ENCODE measurements around the gene ZMYND15. TPM values are rescaled to one million over a fixed set of nuclear protein-coding genes. Genes with fewer than 3 reads are reported as not detected.

ZMYND15 gene
- 0.19 TPM in 1 of 2 replicates, not detected in the other for total RNA-seq

GRCh38 chr17:4739122-4740024 lies at the start of gene ZMYND15, which contains the start of gene CXCL16:
Gene ZMYND15, plus strand, starts transcription at chr17:4739833. Its CDS starts 716 bp downstream, at chr17:4740549.
Gene CXCL16, minus strand, starts transcription at chr17:4739928. Its CDS starts 589 bp downstream, at chr17:4739339.

GRCh38 chr17:4709794-4710692 lies 29.6 kb upstream of the ZMYND15 start, which contains the start of gene ARRB2:
Gene ARRB2, plus strand, starts transcription at chr17:4710632. Its CDS starts 90 bp downstream, at chr17:4710722.

GRCh38 chr17:4771519-4772234 lies 32.0 kb downstream of the ZMYND15 start, which contains the start of gene TM4SF5:
Gene TM4SF5, plus strand, starts transcription at chr17:4771886. Its CDS starts 37 bp downstream, at chr17:4771923.

GRCh38 chr17:4786106-4786511 lies 46.5 kb downstream of the ZMYND15 start, which contains the start of gene VMO1:
Gene VMO1, minus strand, starts transcription at chr17:4786364. Its CDS starts 12 bp downstream, at chr17:4786352.

GRCh38 chr17:4788807-4789700 lies 49.4 kb downstream of the ZMYND15 start, which contains the start of gene GLTPD2:
Gene GLTPD2, plus strand, starts transcription at chr17:4788964. Its CDS starts 48 bp downstream, at chr17:4789012.

Other genes starting within 250 kb of the ZMYND15 start
- 109 and 135 TPM in 2 replicates for gene SPNS2, start 241.0 kb upstream of the ZMYND15 start, total RNA-seq
- gene MYBBP1A, start 184.4 kb upstream of the ZMYND15 start, total RNA-seq: 33.4 and 42.7 TPM in 2 replicates
- gene GGT6, start 179.3 kb upstream of the ZMYND15 start, total RNA-seq: under 0.01 TPM in 1 of 2 replicates, not detected in the other
- gene SMTNL2, start 155.3 kb upstream of the ZMYND15 start, total RNA-seq: not detected in 2 replicates
- not detected in 2 replicates for gene ALOX15, start 98.2 kb upstream of the ZMYND15 start, total RNA-seq
- 8.4 and 37.8 TPM in 2 replicates for gene PELP1, start 35.7 kb upstream of the ZMYND15 start, total RNA-seq
- gene ARRB2, start 29.2 kb upstream of the ZMYND15 start, total RNA-seq: 3.9 and 6.3 TPM in 2 replicates
- 9.2 and 9.8 TPM in 2 replicates for gene MED11, start 8.4 kb upstream of the ZMYND15 start, total RNA-seq
- gene CXCL16, start 95 bp downstream of the ZMYND15 start, total RNA-seq: 1.3 and 2.6 TPM in 2 replicates
- gene TM4SF5, start 32.1 kb downstream of the ZMYND15 start, total RNA-seq: not detected in 2 replicates
- gene VMO1, start 46.5 kb downstream of the ZMYND15 start, total RNA-seq: 0.13 TPM in 1 of 2 replicates, not detected in the other
- not detected in 2 replicates for gene GLTPD2, start 49.1 kb downstream of the ZMYND15 start, total RNA-seq
- gene PSMB6, start 56.3 kb downstream of the ZMYND15 start, total RNA-seq: 139 and 176 TPM in 2 replicates
- gene PLD2, start 67.3 kb downstream of the ZMYND15 start, total RNA-seq: 26.4 and 39.3 TPM in 2 replicates
- gene MINK1, start 93.5 kb downstream of the ZMYND15 start, total RNA-seq: 30.0 and 78.7 TPM in 2 replicates
- 0.49 and 1.1 TPM in 2 replicates for gene C17orf107, start 159.7 kb downstream of the ZMYND15 start, total RNA-seq
- gene CHRNE, start 163.3 kb downstream of the ZMYND15 start, total RNA-seq: 0.31 and 0.32 TPM in 2 replicates
- gene GP1BA, start 192.4 kb downstream of the ZMYND15 start, total RNA-seq: 0.13 TPM in 1 of 2 replicates, not detected in the other
- 45.8 and 61.3 TPM in 2 replicates for gene SLC25A11, start 200.2 kb downstream of the ZMYND15 start, total RNA-seq
- 13.4 and 18.6 TPM in 2 replicates for gene RNF167, start 200.4 kb downstream of the ZMYND15 start, total RNA-seq
- gene PFN1, start 208.7 kb downstream of the ZMYND15 start, total RNA-seq: 789 and 1,108 TPM in 2 replicates
- 1.6 and 4.7 TPM in 2 replicates for gene ENO3, start 211.3 kb downstream of the ZMYND15 start, total RNA-seq
- gene SPAG7, start 228.0 kb downstream of the ZMYND15 start, total RNA-seq: 44.0 and 53.9 TPM in 2 replicates
- gene CAMTA2, start 247.8 kb downstream of the ZMYND15 start, total RNA-seq: 6.5 and 14.0 TPM in 2 replicates

Measured in bladder microvascular endothelial cell (primary cell).